Effector CD4-positive, alpha-beta T cell (primary cell): ENCODE results near the gene PELI1.
A peak's percentile ranks its signal among the peaks of the same experiment; 100 is the strongest.

Source experiments
- DNase-seq: peaks from one replicate; pipeline ENCODE4 v3.0.0-alpha.2; 2020
- total RNA-seq: gene quantifications from one replicate; lab custom pipeline; 2026; lab: John Stamatoyannopoulos, UW

The PELI1 gene, protein sequence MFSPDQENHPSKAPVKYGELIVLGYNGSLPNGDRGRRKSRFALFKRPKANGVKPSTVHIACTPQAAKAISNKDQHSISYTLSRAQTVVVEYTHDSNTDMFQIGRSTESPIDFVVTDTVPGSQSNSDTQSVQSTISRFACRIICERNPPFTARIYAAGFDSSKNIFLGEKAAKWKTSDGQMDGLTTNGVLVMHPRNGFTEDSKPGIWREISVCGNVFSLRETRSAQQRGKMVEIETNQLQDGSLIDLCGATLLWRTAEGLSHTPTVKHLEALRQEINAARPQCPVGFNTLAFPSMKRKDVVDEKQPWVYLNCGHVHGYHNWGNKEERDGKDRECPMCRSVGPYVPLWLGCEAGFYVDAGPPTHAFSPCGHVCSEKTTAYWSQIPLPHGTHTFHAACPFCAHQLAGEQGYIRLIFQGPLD
- total RNA-seq: 503 reads per million, percentile 98 among the genes with 10 or more reads in this experiment

DNA sequence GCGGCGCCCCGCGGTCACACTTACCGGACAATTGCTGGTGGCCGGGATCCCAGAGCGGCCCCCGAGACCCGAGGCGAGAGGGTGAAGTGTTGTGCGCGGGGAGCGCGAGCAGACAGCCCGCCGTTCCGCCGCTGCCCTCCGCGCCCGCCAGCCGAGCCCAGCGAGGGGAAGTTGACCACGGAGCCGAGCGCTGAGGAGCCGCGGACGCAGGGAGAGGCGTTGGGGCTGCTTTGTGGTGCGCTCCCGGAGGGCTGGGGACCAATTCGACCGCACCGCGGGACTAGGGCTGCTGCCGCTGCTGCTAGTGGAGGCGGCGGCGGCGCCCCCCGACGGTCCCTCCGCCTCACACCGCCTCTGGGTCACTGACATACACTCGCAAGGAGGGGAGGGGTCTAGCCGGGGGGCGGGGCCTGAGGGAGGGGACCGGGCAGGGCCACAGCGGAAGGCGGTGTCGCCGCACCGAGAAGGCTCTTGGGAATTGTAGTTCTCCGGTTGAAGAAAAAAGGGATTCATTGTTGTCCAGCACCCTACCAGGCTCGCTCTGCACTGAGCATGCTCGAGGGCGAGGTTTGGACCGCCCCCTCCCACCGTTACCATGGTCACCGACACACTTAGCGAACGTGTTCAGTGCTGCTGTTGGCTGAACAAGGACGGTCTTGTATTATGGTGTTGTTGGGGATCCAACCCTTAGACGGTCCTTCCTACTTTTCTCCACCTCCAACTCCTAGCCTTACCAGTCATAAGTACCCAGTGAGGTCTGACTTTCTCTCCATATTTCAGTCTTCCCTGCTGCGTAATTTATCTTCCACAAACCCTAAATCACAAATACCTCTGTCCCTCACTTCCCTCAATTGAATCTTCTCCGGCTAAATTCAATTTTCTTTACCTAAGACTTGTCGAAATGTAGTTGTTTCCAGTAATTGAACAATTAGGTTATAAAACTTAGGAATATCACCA lies at the start of gene PELI1:
TSS of gene PELI1 (minus strand) at position 364 of the 957 bp plus-strand sequence. CDS start 36,110 bp downstream, outside the sequence.
- DNase-seq: peak; percentile 90

DNA sequence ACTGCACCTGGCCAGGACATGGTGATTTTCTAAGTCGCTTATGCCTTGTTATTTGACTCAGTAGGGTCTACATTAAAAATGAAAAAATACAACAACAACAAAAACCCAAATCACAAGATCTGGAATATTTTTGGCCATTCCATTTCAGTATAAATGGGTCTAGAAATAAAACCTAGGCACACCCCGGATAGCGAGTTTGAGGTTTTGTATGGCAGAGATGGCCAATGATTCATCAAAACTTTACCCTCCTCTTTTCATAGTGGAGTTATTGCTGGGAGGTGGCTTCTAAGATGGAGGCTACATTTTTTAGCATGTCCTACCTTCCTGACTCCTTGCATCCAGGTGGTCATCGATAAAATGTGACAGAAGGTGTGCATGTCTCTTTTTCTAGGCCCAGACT lies 49.3 kb upstream of the PELI1 start:
- DNase-seq: no peak

DNA sequence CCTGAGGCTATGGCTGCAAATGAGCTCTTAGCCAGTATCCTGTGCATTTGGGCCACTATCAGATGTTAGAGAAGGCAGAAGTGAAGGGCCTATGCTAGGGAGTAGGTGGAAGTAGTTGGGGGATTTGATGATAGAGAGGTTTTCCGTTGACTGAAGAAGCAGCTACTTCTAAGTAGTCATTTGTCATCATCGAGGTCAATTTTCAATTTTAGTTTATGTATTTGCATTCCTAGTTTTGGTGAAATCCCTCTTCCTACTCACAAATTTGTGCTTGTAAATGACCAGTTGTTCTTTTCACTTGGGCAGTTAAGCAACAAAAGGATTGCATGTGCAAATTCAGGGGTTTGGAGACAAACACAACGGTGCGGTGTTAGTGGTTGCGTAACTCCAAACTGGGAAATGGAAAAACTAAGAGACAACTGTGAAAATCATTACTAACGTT lies 48.5 kb upstream of the PELI1 start:
- DNase-seq: no peak

DNA sequence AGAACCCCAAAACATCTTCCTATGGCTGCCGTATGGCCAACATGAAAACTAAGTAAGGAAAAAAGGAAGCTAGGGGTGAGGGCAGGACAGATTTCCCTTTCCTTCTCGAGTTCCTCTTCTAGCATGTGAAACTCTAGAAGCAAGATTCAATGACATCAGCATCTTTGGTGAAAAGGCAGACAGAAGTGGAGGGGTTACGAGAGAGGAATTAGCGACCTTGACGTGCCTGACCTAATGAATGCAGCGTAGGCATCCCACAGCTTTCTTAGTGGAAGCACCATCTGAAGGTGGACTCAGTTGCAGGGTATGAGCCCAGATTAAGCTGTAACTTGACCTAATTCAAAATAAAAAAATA lies 47.9 kb upstream of the PELI1 start:
- no peak for DNase-seq

DNA sequence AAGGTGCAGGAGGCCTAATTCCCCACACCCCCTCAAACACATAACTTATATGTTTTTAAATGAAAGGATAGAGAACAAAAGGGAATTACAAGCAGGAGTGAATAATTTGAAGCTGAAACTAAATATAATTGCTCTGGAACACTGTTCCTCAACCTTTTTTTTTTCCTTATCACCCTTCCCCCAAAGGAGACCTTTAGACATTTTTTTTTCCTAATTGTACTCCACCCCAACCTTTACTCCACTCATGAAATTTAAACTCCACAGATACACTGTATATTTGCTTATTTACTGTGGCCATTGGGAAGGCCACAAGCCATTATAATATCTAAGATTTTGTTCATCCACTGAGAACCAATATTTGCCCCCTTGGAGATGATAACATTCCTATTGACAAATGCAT lies 45.4 kb upstream of the PELI1 start:
- no peak for DNase-seq

DNA sequence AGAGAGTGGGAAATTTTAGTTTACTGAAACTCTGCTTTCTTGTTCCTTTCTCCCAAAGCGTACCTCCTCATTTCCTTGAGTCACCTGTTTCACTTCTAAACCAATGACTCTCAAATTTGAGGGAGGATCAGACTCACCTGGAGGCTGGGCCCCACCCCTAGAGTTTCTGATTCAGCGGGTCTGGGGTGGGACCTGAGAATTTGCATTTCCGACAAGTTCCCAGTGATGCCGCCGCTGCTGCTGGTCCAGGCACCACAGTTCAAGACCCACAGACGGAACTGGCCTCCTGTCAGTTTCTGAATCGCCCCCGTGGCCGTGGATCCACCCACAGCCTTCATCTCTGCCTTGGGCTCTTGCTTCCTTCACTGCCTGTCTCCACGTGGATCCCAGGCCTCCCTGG lies 44.9 kb upstream of the PELI1 start:
- DNase-seq: no peak

DNA sequence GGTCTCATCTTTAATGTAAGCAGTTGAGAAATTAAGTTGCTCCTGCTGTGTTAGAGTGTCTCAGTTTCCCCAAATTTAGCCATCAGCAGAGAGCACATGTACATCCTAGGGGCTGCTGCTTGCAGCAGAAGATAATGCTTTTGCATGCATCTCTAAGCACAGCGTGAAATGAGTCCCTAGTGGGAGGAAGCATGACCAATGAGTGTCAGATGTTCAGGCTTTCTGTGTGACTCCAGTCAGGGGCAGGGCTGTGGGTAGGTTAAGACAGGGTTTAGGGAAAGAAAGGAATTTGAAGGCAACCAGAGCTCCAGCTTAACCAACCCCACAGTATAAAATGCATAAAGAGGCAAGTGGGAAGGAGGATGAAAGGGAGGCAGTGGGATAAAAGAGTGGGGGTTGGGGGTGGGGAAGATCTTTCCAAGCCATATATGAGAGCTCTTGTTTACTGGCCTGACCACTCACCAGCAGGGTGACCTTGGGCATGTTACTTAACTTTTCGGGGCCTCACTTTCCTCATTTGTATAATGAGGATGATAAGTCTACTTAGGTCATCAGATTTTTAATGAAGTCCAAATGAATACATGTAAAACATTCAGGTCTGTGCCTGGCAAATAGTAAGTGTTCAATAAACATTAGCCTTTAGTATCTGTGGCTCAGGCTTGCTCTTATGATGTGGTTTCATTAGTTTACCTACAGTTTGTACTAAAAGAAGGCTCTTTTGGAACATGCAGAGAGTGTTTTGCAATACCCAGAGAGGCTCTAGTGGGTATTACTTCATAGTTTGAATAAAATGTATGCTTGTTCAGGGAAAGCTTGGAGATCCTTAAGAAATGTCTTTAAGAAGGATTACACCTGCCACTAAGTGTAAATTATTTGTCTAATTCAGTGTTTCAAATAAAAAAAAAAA lies 42.7 kb upstream of the PELI1 start:
- no peak for DNase-seq

DNA sequence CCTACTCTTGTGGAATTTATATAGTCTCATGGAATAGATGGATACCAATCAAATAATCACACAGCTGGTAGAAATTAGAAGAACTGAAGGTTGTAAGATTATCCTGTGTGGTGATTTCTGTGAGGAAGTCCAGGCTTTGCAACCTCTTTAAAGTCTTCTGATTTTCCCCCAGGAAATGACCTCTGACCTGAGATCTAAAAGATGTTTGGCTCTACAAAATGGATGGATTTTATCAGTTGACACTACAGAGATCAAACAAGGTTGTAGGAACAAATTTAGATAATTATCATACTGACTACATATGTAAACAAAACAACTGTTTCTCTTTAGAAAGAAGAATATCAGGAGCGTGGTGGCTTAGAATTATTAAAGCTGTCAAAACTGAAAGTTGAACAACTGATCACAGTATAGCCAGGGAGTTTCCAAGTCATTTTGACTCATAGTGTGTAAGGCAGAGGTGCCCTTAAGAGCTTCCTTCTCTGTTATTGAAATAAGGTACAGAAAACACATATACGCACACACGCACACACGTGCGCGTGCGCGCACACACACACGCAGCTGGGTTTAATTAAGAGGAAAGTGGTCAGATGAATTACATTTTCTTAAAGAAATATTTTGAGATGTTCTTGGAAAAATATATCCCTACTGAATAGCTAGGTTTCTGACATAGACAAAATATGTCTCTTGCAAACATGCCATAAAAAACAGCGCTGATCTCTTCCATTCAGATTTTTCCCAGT lies 35.5 kb upstream of the PELI1 start:
- DNase-seq: no peak

DNA sequence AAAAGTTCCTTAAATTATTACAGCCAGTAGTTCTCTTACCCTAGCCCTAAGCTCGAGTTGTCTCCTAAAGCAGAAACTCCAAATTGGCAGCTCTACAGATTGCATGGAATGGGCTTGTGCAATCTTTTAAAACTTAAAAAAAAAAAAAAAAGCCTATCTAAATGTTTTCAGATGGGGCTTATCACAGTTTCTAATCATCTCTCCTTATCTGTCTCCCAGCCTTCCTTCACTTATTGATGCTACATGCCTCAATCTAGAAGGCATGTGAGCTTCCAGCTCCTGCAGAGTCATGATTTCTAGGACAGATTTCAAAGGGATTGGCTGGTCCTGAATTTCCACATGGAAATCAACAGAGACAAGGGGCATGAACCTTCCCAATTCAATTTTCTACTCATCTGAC lies 33.1 kb upstream of the PELI1 start:
- no peak for DNase-seq

DNA sequence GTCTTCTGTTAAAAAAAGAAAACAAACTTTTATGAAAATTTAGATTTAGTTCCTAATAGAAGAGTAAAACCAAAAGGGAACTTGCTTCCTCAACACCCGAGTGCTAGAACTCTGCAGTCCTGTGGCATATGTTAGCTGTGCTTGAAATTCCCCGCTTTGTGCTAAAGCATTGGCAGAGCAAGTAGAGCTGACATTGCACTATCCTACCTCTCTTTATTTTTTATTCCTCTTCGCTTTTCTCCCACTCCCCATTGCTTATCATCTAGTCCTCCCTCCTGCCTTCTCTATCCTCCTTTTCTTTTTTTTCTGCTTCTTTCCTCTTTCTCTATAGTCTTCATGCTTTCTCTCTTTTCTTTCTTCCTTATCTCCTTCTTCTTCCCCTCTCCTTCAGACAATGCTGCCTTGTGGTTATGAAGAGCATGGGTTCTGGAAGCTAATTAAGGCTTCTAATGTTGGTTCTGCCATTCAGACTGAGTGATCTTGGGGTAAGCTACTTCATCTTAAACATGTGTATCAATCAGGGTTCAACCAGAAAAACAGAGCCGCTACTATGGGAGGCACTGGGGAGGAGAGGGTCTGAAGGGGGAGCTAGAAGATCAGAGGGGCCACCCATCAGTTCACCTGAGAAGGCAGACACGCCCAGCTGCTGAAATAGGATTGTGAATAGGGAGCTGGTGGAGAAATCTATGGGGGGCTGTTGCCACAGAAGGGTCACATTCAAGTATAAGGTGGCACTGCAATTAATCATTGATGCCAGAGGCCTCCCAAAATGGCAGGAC lies 31.4 kb upstream of the PELI1 start:
- DNase-seq: no peak

DNA sequence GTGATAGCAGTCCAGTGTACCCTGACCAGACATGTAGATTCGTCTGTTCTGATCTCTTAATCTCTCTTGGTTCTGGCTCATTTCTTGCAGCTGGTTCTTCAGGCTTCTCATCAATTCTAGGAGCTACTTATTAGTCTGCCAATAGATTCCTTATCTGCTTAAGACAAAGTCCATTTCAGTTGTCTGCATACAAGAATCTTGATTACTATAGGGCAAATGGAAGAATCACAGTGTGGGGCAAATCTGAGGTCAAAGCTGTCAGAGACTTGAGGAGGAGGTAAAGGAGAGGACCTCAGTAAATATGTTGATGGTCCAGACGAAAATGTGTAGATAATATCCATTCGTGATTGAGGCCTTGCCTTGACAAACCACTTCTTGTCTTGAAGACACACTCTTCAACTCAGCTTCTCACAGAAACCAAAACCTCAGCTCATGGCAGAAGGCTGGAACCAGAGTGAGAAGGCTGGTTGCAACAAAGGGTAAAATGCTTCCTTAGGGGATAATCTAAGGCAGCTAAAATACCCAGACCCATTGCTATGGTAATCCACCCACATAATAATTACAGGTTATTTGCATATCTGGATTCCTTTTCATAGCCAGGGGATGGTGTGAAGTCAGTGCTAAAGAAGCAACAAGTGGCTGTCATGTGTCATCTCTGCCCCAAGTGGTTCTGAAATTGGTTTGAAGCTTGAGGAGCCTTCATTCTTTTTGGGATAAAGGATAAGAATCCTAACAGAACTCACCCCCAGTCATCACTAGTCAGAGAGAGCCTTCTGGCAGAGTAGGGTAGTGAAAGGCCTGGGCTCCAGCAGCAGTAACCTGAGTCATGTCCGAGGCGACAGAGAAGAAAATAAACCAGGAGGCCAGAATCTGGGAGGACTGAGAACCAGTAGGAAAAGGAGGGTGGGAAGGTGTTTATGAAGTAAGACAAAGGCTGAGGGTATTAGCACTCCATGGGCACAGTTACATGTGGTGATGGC lies 29.2 kb upstream of the PELI1 start:
- DNase-seq: no peak

DNA sequence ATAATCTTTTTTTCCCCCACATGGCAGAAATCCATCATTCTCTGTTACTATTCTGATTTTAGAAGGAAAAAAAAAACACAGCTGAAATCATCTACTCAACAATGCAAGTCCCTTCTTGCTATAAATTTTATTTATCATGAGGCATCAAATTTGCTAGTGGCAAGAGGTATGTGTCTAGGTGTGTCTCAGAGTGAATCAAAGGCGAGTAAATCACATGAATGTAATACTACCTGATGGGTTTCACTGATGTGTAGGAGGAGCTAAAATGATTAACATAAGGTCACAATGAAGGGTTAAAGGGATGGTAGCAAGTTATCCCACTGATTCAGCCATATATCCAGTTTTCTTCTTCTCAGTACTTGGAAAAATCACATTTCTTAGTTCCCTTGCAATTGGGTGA lies 24.5 kb upstream of the PELI1 start:
- no peak for DNase-seq

DNA sequence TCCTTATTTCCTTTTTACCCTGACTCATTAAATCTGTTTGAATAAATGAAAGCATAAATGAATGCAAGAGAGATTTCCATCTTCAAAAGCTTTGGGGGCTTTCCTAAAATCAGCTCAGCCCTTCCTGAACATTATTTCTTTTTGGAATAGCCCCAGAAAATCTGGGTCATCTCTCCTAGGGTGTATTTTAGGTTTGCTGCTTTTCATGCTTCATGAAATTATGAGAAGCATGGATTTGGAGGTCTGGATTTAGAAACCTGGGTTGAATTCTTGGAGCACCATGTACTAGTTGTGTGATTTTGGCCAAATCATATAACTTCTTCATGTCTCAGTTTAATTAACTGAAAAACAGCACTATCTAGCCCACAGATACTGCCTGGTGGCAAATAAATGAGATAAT lies 24.0 kb upstream of the PELI1 start:
- no peak for DNase-seq

DNA sequence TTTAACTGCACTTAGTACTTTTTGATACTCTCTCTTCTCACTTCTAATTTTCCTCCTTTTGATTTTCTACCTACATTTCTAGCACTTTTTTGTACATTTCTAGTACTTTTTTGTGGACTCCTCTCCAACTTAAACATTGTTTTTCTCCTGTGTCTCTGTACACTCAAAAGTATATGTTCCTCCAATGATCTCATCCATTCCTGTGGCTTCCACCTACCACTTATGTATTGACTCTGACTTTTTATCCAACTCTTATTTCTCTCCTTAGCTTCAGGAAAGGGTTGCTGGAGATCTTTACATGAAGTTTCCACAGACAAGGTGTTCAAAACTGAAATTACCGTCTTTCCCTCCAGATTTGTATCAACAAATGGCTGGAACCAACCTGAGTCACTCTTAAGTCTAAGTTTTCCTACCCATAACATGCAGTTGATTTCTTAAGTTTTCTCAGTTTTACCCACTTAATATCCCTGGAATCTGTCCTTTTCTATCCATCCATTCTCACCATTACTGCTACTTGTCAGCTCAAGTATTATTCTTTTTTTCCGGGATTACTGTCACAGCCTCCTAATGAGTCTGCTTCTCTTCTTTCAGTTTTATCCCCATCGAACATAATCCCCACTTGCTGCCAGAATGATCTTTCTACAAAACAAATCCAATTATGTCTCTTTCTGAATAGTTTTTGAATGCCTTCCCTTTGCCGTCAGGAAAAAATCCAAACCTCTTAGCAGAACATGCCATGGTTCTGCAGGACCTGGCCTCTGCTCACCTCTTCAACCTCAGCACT lies 22.6 kb upstream of the PELI1 start:
- DNase-seq: no peak

DNA sequence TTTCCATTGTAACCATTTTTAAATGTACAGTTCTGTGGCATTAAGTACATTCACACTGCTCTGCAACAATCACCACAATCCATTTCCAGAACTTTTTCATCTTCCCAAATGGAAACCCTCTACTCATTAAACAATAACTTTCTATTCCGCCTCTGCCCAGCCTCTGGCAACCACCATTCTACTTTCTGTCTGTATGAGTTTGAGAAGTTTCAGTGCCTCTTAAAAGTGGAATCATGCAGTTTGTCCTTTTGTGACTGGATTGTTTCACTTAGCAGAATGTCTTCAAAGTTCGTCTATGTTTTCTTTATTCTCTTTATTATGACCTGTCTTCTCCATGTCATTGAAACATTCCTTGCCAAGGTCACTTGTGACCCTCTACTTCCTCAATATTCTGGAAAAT lies 22.0 kb upstream of the PELI1 start:
- DNase-seq: no peak

DNA sequence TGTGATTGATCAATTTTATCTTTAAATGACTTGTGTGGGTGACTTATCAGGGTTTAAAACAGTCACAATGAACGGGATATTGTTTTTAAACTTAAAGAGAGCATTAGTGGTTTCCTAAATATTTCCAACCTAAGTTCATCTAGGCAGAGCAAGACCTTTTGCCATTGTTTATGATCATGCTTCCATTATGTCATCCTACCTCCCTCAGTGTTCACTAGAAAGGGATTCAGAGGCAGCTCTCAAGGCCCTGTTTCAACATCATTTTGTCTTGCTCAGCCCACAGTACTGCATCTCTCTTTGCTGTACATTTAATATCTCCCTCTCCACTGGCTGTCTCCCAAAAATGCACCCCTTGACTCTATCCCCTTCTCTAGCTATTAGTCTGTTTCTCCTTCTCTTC lies 21.5 kb upstream of the PELI1 start:
- DNase-seq: no peak

DNA sequence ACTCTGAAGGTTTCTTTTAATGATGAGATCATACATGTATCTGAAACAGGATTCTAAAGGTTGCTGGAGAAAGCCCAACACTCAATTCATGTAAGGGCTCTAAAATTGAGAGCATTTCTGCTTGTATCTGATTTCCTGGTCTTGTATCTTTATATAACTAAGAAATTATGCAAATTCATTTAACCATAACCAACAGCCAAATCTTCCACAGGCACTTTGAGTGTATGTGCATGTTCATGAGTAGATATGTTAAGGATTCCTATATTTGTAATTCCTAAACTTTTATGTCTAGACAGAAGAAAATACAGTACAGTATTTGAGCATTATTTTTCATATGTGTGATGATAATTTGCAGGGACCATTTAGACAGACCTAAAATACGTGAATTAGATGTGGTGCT lies 20.4 kb upstream of the PELI1 start:
- no peak for DNase-seq

DNA sequence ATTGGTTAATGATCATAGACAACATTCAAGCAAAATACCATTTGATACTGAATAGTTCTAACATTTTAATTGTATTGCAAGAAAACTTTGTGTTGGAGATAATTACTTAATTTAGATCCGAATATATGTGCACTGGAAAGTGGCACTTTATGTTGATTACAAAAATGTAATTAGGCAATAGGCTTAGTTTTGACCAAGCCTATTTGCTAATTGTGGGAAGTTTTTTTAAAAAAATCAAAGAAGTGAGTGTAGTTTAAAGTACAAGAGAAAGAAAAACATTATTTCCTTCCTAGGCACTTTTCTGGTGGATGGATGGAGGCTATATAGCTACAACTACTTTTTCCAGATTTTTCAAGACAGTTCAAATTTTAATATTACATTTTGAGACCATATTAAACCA lies 18.3 kb upstream of the PELI1 start:
- no peak for DNase-seq

DNA sequence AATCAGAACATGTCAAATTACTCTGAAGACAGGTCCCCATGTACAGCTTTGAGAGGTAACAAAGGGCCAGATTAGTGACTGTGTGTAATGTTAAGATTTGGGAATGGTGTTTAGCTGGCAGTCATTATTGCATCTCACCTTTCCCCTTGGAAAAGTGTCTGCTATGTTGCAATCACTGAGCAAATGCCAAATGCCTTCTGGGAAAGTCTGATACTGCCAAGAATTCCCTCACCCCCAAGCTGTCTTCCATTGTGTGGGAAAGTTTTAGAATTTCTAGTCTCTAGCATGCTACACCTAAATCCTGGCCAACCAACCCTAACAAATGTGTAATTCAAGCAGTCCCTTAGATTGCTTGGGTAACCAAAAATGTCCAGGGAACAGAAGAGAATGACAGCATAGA lies 13.6 kb upstream of the PELI1 start:
- DNase-seq: no peak
